SK-N-SH (cell line): Measurements from ENCODE around the gene TPRG1. TPM values are rescaled to one million over a fixed set of nuclear protein-coding genes. Genes with fewer than 3 reads are reported as not detected.

Source experiments
- CTCF ChIA-PET: fragments of 300-600, 350-600 bp; formaldehyde crosslinking; extraction: SDS; loops from one replicate; lab custom pipeline; 2021; lab: Yijun Ruan, JAX
- POLR2A ChIA-PET: fragments of 350-600 bp; sonication (Branson Sonifier 250); formaldehyde crosslinking; extraction: SDS; loops from one replicate; lab custom pipeline; 2020; ENCODE audit warnings: antibody characterized with exemption, inconsistent platforms; lab: Yijun Ruan, JAX
- DNase-seq: peaks from one replicate; pipeline ENCODE4 v3.0.0; 2012
- H2AFZ ChIP-seq: fragments of 200-600 bp; sonication (generic); 2 replicates; pipeline ENCODE4 v1.8.1; 2016; ENCODE audit warnings: antibody characterized with exemption, mild to moderate bottlenecking, low read depth
- H3F3A ChIP-seq: fragments of 200-600 bp; sonication (generic); replicated peaks from 2 replicates; pipeline ENCODE3; 2016; ENCODE audit warnings: antibody characterized with exemption, mild to moderate bottlenecking; ENCODE audit not compliant: insufficient read depth
- H3K27ac ChIP-seq, 2 experiments: fragments of 200-500 bp in 1 of 2; fragments of 200-600 bp in 1 of 2; sonication (Bioruptor generic) in 1 of 2; sonication (generic), shearing (Covaris generic) in 1 of 2; 2 replicates each; pipeline versions ENCODE4 v1.5.1 to v1.6.1; 2014 to 2016; ENCODE audit warnings: low read depth in 2 of 2, inconsistent platforms in 1 of 2, low read length in 1 of 2, mild to moderate bottlenecking in 1 of 2, mixed read lengths in 1 of 2
- H3K27me3 ChIP-seq: fragments of 200-600 bp; sonication (generic), shearing (Covaris generic); 2 replicates; pipeline ENCODE4 v1.6.1; 2016; ENCODE audit warnings: mixed run types; ENCODE audit not compliant: insufficient read depth
- H3K36me3 ChIP-seq, 2 experiments: fragments of 200-500 bp in 1 of 2; fragments of 200-600 bp in 1 of 2; sonication (Bioruptor generic) in 1 of 2; sonication (generic) in 1 of 2; replicated peaks in 1 of 2; 2 replicates each; pipeline versions ENCODE3 to v1.5.1; 2014 to 2016; ENCODE audit warnings: low read length in 1 of 2, mild to moderate bottlenecking in 1 of 2; ENCODE audit not compliant: insufficient read depth in 2 of 2, control insufficient read depth in 1 of 2
- H3K4me1 ChIP-seq, 2 experiments: fragments of 200-500 bp in 1 of 2; fragments of 200-600 bp in 1 of 2; sonication (Bioruptor generic) in 1 of 2; sonication (generic), shearing (Covaris generic) in 1 of 2; 2 replicates each; pipeline versions ENCODE4 v1.5.1 to v1.6.1; 2014 to 2016; ENCODE audit warnings: low read depth in 1 of 2, low read length in 1 of 2, mixed run types in 1 of 2; ENCODE audit not compliant: insufficient read depth in 2 of 2, control insufficient read depth in 1 of 2
- H3K4me2 ChIP-seq: fragments of 200-600 bp; sonication (generic), shearing (Covaris generic); 2 replicates; pipeline ENCODE4 v1.6.1; 2017; ENCODE audit warnings: mixed run types
- H3K4me3 ChIP-seq, 2 experiments: fragments of 200-500 bp in 1 of 2; fragments of 200-600 bp in 1 of 2; sonication (Bioruptor generic) in 1 of 2; sonication (generic), shearing (Covaris generic) in 1 of 2; 2 replicates each; pipeline versions ENCODE4 v1.5.1 to v1.8.1; 2014 to 2016; ENCODE audit warnings: low read depth in 2 of 2, inconsistent platforms in 1 of 2, low read length in 1 of 2, mild to moderate bottlenecking in 1 of 2, mixed read lengths in 1 of 2, moderate library complexity in 1 of 2
- H3K79me2 ChIP-seq: fragments of 200-600 bp; sonication (generic); 2 replicates; pipeline ENCODE4 v1.8.1; 2017; ENCODE audit warnings: mild to moderate bottlenecking; ENCODE audit not compliant: insufficient read depth
- H3K9ac ChIP-seq: fragments of 200-600 bp; sonication (generic); 2 replicates; pipeline ENCODE4 v1.6.1; 2017; ENCODE audit warnings: mixed run types
- H3K9me2 ChIP-seq: fragments of 200-600 bp; sonication (generic); 2 replicates; pipeline ENCODE4 v1.6.1; 2017; ENCODE audit warnings: mixed run types
- H3K9me3 ChIP-seq: fragments of 200-600 bp; sonication (generic); 2 replicates; pipeline ENCODE4 v1.6.1; 2017; ENCODE audit warnings: mixed run types, mild to moderate bottlenecking, moderate library complexity
- H4K20me1 ChIP-seq: fragments of 200-600 bp; sonication (generic); 2 replicates; pipeline ENCODE4 v1.6.1; 2017; ENCODE audit warnings: mild to moderate bottlenecking, mixed run types; ENCODE audit not compliant: insufficient read depth
- ELF1 ChIP-seq: IDR thresholded peaks from 2 replicates; pipeline ENCODE4 v1.4.0; 2012
- EP300 ChIP-seq, 2 experiments: IDR thresholded peaks; 2 replicates each; pipeline versions ENCODE4 v1.4.0 to v1.6.1; 2012; ENCODE audit warnings: borderline replicate concordance in 1 of 2, low read depth in 1 of 2, low read length in 1 of 2
- EZH2phosphoT487 ChIP-seq: fragments of 200-600 bp; sonication (generic); IDR thresholded peaks from 2 replicates; pipeline ENCODE4 v1.6.1; 2017; ENCODE audit warnings: low read depth, mixed run types, mild to moderate bottlenecking, antibody characterized with exemption, moderate library complexity, borderline replicate concordance
- FOSL2 ChIP-seq: IDR thresholded peaks from 2 replicates; pipeline ENCODE4 v1.4.0; 2012; ENCODE audit warnings: low read depth, mild to moderate bottlenecking, moderate library complexity, borderline replicate concordance
- FOXJ3 ChIP-seq: sonication (generic); formaldehyde crosslinking; IDR thresholded peaks from 2 replicates; pipeline ENCODE4 v1.5.1; 2020; ENCODE audit warnings: mild to moderate bottlenecking, missing genetic modification reagents
- GATA2 ChIP-seq: sonication (generic); formaldehyde crosslinking; IDR thresholded peaks from 2 replicates; pipeline ENCODE4 v1.5.0; 2020; ENCODE audit warnings: mild to moderate bottlenecking, missing genetic modification reagents
- IRF3 ChIP-seq: fragments of 150-350 bp; IDR thresholded peaks from 2 replicates; pipeline ENCODE4 v1.6.1; 2016; ENCODE audit warnings: mild to moderate bottlenecking, low read depth, low read length
- JUND ChIP-seq: IDR thresholded peaks from 2 replicates; pipeline ENCODE4 v1.4.0; 2012
- MEF2A ChIP-seq: IDR thresholded peaks from 2 replicates; pipeline ENCODE4 v1.4.0; 2012; ENCODE audit warnings: low read depth, borderline replicate concordance
- NFIC ChIP-seq: IDR thresholded peaks from 2 replicates; pipeline ENCODE4 v1.4.0; 2012; ENCODE audit warnings: borderline replicate concordance
- RAD21 ChIP-seq: IDR thresholded peaks from 2 replicates; pipeline ENCODE4 v1.6.1; 2012; ENCODE audit warnings: mild to moderate bottlenecking, low read length
- REST ChIP-seq: IDR thresholded peaks from 2 replicates; pipeline ENCODE4 v1.6.1; 2012; ENCODE audit warnings: mild to moderate bottlenecking, low read depth, low read length, moderate library complexity
- TAF1 ChIP-seq: IDR thresholded peaks from 2 replicates; pipeline ENCODE4 v1.6.1; 2012; ENCODE audit warnings: low read depth, mild to moderate bottlenecking, low read length, moderate library complexity, borderline replicate concordance
- WGBS: methylation state at CpG from one replicate; pipeline ENCODE4 v1.1.6; 2017; ENCODE audit warnings: low lambda C conversion rate; 5-methylcytosine and 5-hydroxymethylcytosine counted together
- polyA plus RNA-seq, 3 experiments: library from polyadenylated mRNA; depleted of rRNA; stranded (reverse); fragments of >200 nt; gene quantifications; 2 replicates each; pipeline ENCODE4 v1.2.3, GENCODE V29; 2012
- TF ChIP-seq, protein P1 (sequence below): IDR thresholded peaks from 2 replicates; pipeline ENCODE4 v1.4.0; 2012; ENCODE audit warnings: low read depth

Gene TPRG1
- polyA plus RNA-seq, 1 of the 3 experiments (the other 2 are of a cell fraction), result 0.64 TPM

DNA sequence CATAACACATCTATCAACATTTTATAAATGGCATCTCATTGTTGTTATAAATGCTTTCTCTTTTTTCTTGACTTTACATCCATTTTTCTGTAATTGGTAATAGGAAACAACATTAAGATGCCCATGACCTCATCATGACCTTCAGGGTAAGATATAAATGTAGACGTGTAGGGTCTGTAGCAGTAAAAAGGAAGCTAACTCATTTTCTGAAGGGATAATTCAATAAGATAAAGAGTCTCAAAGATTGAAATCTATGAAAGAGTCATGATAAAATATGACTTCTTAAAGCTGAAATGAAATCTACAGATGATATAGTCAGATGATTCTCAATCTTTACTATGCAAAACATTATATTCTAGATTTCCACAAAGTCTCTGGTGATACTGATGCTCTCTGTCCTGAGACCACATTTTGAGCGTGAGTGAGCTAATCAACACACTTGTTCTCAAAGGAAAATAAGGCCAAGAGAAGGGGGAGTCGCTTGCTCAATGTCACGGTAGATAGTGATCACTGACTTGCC is 38.5 kb downstream of the TPRG1 start:
- Histone ChIP-seq H3K4me2 (no peak overlapping the region), H3K9me2 (no peaks in the 10 kb centered on the region), H3K27ac (no peak overlapping the region), H3K9me3 (no peaks in the 10 kb centered on the region), H4K20me1 (no peaks in the 10 kb centered on the region), H3K4me1 (no peaks in the 10 kb centered on the region), H3K79me2 (no peaks in the 10 kb centered on the region), H3F3A (no peaks in the 10 kb centered on the region), H3K9ac (no peak overlapping the region), H3K4me3 (no peak overlapping the region), H3K36me3 (no peaks in the 10 kb centered on the region), H3K27me3 (no peaks in the 10 kb centered on the region; the same call in 1 of the 2 replicates), H2AFZ (no peak overlapping the region)
- WGBS, result 8% methylated on average over 4 of the region's 4 CpGs
- DNase-seq, result no peak
- TF ChIP-seq GATA2 (CRISPR knock-in tag) (no peak), FOXJ3 (CRISPR knock-in tag) (no peak), RAD21 (no peak), EP300 (IDR thresholded peaks at IDR 0.05; ENCODE audit: borderline replicate concordance in 1 of 2, low read depth in 1 of 2, low read length in 1 of 2) (no peak), ELF1 (no peak), IRF3 (no peak), NFIC (no peak), EZH2phosphoT487 (no peak), MEF2A (no peak)
- CTCF ChIA-PET, result interaction anchor here (1.0 kb wide), 1 partner anchor 1529 kb away, joined by 3 read pairs; no protein-coding TSS in a partner anchor
- POLR2A ChIA-PET, result no interaction called here

DNA sequence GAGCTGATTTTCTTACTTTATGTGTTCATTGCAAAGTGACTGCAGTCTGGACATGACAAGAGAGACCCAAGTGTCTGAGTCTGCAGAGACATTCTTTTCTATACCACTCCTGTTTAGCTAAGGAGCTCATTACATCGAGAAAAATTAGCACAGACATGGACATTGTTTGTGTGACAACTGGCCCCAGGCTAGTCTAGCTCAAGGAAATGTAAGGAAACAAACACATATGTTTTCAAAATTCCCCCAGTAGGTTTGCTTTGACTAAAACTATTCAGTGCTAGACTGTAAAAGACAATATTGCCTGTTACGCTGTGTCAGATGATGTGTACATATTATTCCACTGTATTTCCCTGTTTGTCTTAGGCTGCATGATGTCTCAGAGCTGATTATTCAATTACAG is 40.9 kb downstream of the TPRG1 start:
- POLR2A ChIA-PET, result no interaction called here
- CTCF ChIA-PET, result no interaction called here
- H3K4me1 ChIP-seq, result no peaks in the 10 kb centered on the region

More for the DNA sequence above, 40.9 kb downstream of the TPRG1 start:
- no peaks in the 10 kb centered on the region for H3K9me3 ChIP-seq
- H2AFZ ChIP-seq, result no peak overlapping the region
- no peak overlapping the region for H3K4me3 ChIP-seq
- H3F3A ChIP-seq, result no peaks in the 10 kb centered on the region
- H3K36me3 ChIP-seq, result no peaks in the 10 kb centered on the region
- DNase-seq, result no peak
- H3K9me2 ChIP-seq, result no peaks in the 10 kb centered on the region
- H3K27ac ChIP-seq, result no peak overlapping the region
- 8% methylated on average over 2 of the region's 2 CpGs for WGBS
- no peak overlapping the region for H3K9ac ChIP-seq
- no peak overlapping the region for H3K4me2 ChIP-seq
- TF ChIP-seq TAF1 (no peak), FOSL2 (no peak), JUND (no peak), REST (no peak)
- TF ChIP-seq, protein P1, sequence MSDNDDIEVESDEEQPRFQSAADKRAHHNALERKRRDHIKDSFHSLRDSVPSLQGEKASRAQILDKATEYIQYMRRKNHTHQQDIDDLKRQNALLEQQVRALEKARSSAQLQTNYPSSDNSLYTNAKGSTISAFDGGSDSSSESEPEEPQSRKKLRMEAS, result no peak
- H3K79me2 ChIP-seq, result no peaks in the 10 kb centered on the region
- H4K20me1 ChIP-seq, result no peaks in the 10 kb centered on the region
- H3K27me3 ChIP-seq, result no peaks in the 10 kb centered on the region; the same call in 1 of the 2 replicates
